ENCODE data around the gene ATN1.

- TF ChIP-seq KLF1 (tag by site-specific recombination; IDR thresholded peaks at IDR 0.05) (no peak), CTCF (tag by site-specific recombination; IDR thresholded peaks at IDR 0.05) (no peak), ZNF121 (tag by site-specific recombination; IDR thresholded peaks at IDR 0.05) (no peak), ZNF223 (tag by site-specific recombination; IDR thresholded peaks at IDR 0.05) (no peak), ZFP37 (tag by site-specific recombination; IDR thresholded peaks at IDR 0.05) (no peak), ZNF311 (tag by site-specific recombination; IDR thresholded peaks at IDR 0.05; ENCODE audit: borderline replicate concordance) (no peak), FEZF1 (tag by site-specific recombination; IDR thresholded peaks at IDR 0.05) (no peak), ZFHX2 (tag by site-specific recombination; conservative IDR thresholded peaks at IDR 0.05) (no peak), YY1 (tag by site-specific recombination; IDR thresholded peaks at IDR 0.05) (no peak), ZBTB17 (tag by site-specific recombination; IDR thresholded peaks at IDR 0.05) (no peak), ZNF580 (tag by site-specific recombination; IDR thresholded peaks at IDR 0.05) (no peak)
These were observed 2.6 kb upstream of the ATN1 start for GRCh38 chr12:6925239-6925539.
